MCF 10A (cell line): ENCODE data around the gene IL12B. TPM values are rescaled to one million over a fixed set of nuclear protein-coding genes. Genes with fewer than 3 reads are reported as not detected.

Source experiments
- BruUV-seq: library from RNA; stranded (reverse); fragments of 400-500 nt; replicated peaks from 2 replicates; lab custom pipeline; 2021; lab: Mats Ljungman, UMichigan
- CTCF ChIA-PET: fragments of 300-600 bp; sonication (Branson Sonifier 250); formaldehyde crosslinking; extraction: SDS; loops from one replicate; lab custom pipeline; 2021; ENCODE audit warnings: antibody characterized with exemption, inconsistent platforms; lab: Yijun Ruan, JAX
- POLR2A ChIA-PET: fragments of 300-600, 350-650 bp; sonication (Branson Sonifier 250); formaldehyde crosslinking; extraction: SDS; loops from one replicate; lab custom pipeline; 2020; ENCODE audit warnings: antibody characterized with exemption, inconsistent platforms; lab: Yijun Ruan, JAX
- DNase-seq: peaks from one replicate; pipeline ENCODE4 v3.0.0-alpha.2; 2018; ENCODE audit not compliant: unreplicated experiment
- H3K27ac Mint-ChIP-seq: one replicate; pipeline ENCODE4 v1.8.0; 2022; ENCODE audit warnings: mild to moderate bottlenecking, low read depth, mixed read lengths; ENCODE audit not compliant: unreplicated experiment
- H3K27me3 Mint-ChIP-seq: one replicate; pipeline ENCODE4 v1.8.0; 2022; ENCODE audit warnings: mixed read lengths; ENCODE audit not compliant: insufficient read depth, unreplicated experiment
- H3K36me3 Mint-ChIP-seq: one replicate; pipeline ENCODE4 v1.8.0; 2022; ENCODE audit warnings: mild to moderate bottlenecking, moderate library complexity, mixed read lengths; ENCODE audit not compliant: insufficient read depth, unreplicated experiment
- H3K4me1 Mint-ChIP-seq: one replicate; pipeline ENCODE4 v1.8.0; 2022; ENCODE audit warnings: mixed read lengths; ENCODE audit not compliant: insufficient read depth, unreplicated experiment
- H3K4me3 Mint-ChIP-seq: one replicate; pipeline ENCODE4 v1.8.0; 2022; ENCODE audit warnings: mild to moderate bottlenecking, moderate library complexity, mixed read lengths; ENCODE audit not compliant: unreplicated experiment
- H3K9me3 Mint-ChIP-seq: one replicate; pipeline ENCODE4 v1.8.0; 2022; ENCODE audit warnings: mixed read lengths; ENCODE audit not compliant: unreplicated experiment
- intact Hi-C: fragments of 100-400 bp; cut with micrococcal nuclease; formaldehyde crosslinking; loops from 2 replicates; pipeline ENCODE4 v1.14.1; 2022
- total RNA-seq: library from RNA; stranded (reverse); gene quantifications from 2 replicates; pipeline ENCODE4 v1.2.3, GENCODE V29; 2022
- TF ChIP-seq, protein P1 (sequence below): fragments of 200-600 bp; IDR thresholded peaks from one replicate; pipeline ENCODE4 v1.8.0; 2022; ENCODE audit warnings: antibody characterized with exemption, mild to moderate bottlenecking; ENCODE audit not compliant: unreplicated experiment

The IL12B gene
- total RNA-seq, 1 experiment from 2014 or later: 0.14 TPM

DNA sequence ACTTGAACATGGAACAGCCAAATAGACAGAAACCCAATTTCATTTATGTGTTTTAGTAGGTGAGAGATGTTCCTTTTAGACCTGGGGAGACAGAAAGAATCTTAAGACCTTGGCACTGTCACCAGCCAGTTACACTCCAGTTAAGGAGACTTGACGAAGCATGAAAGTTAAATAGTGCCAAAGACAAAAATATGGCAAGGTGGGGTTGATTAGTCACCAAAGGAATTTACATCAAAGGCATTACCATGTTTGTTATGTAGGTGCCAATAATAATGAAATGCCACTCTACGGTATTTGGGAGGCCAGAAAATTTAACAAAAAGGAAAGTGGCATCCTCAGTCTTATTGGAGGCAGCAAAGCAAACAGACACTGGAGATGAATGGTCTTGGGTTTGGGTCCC, 9.2 kb upstream of the IL12B start:
- Mint-ChIP-seq H3K4me3 (no peak overlapping the region), H3K36me3 (peaks cover 6% of the 10 kb centered on the region), H3K9me3 (no peaks in the 10 kb centered on the region), H3K27me3 (no peaks in the 10 kb centered on the region), H3K27ac (peak overlapping the region; percentile 40), H3K4me1 (peaks cover 72% of the 10 kb centered on the region)
- peak; percentile 47 for DNase-seq
- TF ChIP-seq, protein P1, sequence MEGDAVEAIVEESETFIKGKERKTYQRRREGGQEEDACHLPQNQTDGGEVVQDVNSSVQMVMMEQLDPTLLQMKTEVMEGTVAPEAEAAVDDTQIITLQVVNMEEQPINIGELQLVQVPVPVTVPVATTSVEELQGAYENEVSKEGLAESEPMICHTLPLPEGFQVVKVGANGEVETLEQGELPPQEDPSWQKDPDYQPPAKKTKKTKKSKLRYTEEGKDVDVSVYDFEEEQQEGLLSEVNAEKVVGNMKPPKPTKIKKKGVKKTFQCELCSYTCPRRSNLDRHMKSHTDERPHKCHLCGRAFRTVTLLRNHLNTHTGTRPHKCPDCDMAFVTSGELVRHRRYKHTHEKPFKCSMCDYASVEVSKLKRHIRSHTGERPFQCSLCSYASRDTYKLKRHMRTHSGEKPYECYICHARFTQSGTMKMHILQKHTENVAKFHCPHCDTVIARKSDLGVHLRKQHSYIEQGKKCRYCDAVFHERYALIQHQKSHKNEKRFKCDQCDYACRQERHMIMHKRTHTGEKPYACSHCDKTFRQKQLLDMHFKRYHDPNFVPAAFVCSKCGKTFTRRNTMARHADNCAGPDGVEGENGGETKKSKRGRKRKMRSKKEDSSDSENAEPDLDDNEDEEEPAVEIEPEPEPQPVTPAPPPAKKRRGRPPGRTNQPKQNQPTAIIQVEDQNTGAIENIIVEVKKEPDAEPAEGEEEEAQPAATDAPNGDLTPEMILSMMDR: no peak
- CTCF ChIA-PET: interaction anchor here (0.6 to 2.7 kb wide), 4 partner anchors 7 to 682 kb away, joined by 3 to 12 read pairs (median 5); no protein-coding TSS in a partner anchor
- POLR2A ChIA-PET: interaction anchor here (0.7 to 0.9 kb wide), 2 partner anchors 13 kb away, joined by 3 read pairs; no protein-coding TSS in a partner anchor
- intact Hi-C loops: no loop called here
- BruUV-seq: no TSS peak

DNA sequence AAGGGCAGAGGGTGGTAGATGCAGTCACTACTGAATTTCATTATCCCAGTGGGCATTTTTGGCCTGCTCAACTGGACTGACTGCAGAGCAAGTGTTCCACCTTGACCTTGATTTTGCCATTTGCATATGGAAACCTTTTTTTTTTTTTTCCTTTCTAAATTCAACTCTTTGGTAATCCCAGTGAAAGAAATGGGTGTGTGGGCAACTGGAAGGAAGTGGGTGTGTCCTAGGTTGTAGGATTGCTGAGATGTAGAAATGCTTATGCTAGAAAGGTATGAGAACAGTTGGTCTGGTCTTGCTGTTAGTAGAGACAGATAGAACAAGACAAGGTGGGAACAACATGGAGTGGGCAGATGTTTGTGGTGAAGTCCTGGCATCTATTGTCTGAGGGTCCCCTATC, 7.8 kb upstream of the IL12B start:
- intact Hi-C loops: no loop called here
- DNase-seq: peak; percentile 28
- peaks cover 6% of the 10 kb centered on the region for H3K36me3 Mint-ChIP-seq
- TF ChIP-seq, protein P1: no peak
- POLR2A ChIA-PET: interaction anchor here (1.2 kb wide), 1 partner anchor 33 kb away, joined by 3 read pairs; no protein-coding TSS in a partner anchor
- H3K9me3 Mint-ChIP-seq: no peaks in the 10 kb centered on the region
- peak overlapping the region; percentile 95 for H3K27ac Mint-ChIP-seq
- TSS peak; percentile 90 for BruUV-seq
- H3K4me3 Mint-ChIP-seq: peak overlapping the region; percentile 32
- CTCF ChIA-PET: interaction anchor here (0.6 to 0.7 kb wide), 2 partner anchors 48 to 73 kb away, joined by 3 read pairs; no protein-coding TSS in a partner anchor
- H3K4me1 Mint-ChIP-seq: peaks cover 72% of the 10 kb centered on the region
- no peaks in the 10 kb centered on the region for H3K27me3 Mint-ChIP-seq

DNA sequence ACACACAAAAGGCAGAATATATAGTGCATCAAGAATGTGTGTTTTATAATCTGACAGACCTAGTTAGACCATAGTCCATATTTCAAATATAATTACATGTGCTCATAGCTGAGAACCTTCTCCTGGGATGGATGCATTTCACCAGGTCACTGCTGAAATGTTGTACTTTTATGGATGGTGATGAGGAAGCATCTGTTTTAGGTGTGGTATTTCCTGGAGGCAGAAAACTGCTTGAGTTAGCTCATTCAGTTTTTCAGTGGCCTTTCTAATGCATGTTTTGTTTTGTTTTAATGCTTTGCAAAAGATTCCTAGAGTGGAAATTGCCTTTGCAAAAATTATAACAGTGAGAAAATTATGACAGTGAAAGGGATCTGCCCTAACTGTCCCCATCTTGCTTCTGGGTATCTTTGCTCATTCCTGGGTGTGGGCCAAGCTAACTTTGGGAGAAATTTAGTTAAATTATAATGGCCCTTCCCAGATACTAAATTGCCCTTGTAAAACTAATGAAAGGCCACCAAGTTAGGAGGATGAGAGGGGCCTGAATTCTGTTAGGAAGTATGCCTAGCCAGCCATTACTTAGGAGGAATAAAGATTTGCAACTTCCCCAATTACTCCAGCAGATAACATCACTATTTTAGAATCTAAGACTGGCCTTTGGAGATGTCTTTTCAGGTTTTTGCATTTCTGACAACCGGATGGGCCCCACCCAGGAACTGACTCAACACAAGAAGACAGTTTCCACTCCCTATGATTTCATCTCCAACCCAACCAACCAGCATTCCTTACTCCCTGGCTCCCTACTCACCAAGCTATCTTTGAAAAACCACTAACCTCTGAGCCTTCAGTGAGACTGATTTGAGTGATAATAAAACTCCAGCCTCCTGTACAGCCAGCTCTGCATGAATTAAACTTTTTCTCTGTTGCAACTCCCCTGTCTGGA, 7.0 kb upstream of the IL12B start:
- ChIA-PET POLR2A (interaction anchor here (0.6 to 1.2 kb wide), 4 partner anchors 32 to 1334 kb away, joined by 3 read pairs; no protein-coding TSS in a partner anchor), CTCF (interaction anchor here (0.6 to 6.2 kb wide), 4 partner anchors 20 to 106 kb away, joined by 3 to 41 read pairs (median 4); no protein-coding TSS in a partner anchor)
- no peaks in the 10 kb centered on the region for H3K9me3 Mint-ChIP-seq
- H3K27me3 Mint-ChIP-seq: no peaks in the 10 kb centered on the region
- peak overlapping the region; percentile 95 for H3K27ac Mint-ChIP-seq
- peaks cover 6% of the 10 kb centered on the region for H3K36me3 Mint-ChIP-seq
- intact Hi-C loops: no loop called here
- TF ChIP-seq, protein P1: no peak
- TSS peak; percentile 92 for BruUV-seq
- DNase-seq: peak; percentile 66
- H3K4me1 Mint-ChIP-seq: peaks cover 70% of the 10 kb centered on the region
- peak overlapping the region; percentile 32 for H3K4me3 Mint-ChIP-seq

DNA sequence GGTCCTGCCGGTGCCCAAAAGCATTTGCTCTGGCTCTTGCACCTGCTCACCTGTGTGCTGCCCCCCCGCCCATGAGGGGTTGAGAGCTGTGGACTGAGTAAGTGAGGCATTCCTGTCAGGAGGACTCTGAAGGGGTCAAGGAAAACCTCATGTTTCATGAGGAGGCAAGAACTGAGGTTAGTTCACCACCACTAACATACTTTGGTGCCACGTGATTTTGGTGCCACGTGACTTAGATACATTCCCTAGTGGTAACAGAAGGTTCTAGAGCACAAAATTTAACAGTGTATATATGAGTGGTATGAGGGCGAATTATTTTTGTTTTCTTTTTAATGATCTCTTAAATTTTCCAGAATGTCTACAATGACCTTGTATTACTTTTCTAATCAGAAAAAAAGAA, 6.3 kb upstream of the IL12B start:
- no peaks in the 10 kb centered on the region for H3K27me3 Mint-ChIP-seq
- no peak for DNase-seq
- H3K36me3 Mint-ChIP-seq: peaks cover 6% of the 10 kb centered on the region
- H3K9me3 Mint-ChIP-seq: no peaks in the 10 kb centered on the region
- no TSS peak for BruUV-seq
- ChIA-PET POLR2A (interaction anchor here (0.8 to 1.2 kb wide), 3 partner anchors 31 to 1333 kb away, joined by 3 read pairs; no protein-coding TSS in a partner anchor), CTCF (interaction anchor here (1.5 to 6.2 kb wide), 2 partner anchors 19 to 107 kb away, joined by 5 to 41 read pairs; no protein-coding TSS in a partner anchor)
- peaks cover 63% of the 10 kb centered on the region for H3K4me1 Mint-ChIP-seq
- no peak overlapping the region for H3K4me3 Mint-ChIP-seq
- intact Hi-C loops: no loop called here
- TF ChIP-seq, protein P1: no peak
- H3K27ac Mint-ChIP-seq: peak overlapping the region; percentile 95
